ENCODE data around the gene NR3C2.

The NR3C2 gene

DNA sequence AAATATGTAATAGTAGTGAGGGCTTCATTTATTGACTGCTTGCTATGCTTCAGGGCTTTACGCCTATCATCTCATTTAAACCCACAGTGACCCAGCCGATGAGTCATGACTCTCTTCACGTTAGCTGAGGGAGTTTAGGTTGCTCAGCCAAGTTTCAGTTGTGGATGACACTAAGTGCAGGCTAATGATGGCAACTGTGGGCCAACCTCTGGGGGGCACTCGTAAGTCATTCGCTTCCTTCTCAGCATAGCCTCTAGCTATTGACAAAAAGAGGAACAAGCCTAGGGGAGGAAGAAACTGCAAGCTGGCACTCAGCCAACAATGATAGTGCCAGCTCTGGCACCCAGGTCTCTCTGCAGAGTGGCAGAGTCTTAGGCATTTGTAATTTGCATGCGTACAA, 385.3 kb downstream of the NR3C2 start:
- DNase-seq (ENCODE audit: low read depth, low spot score), result peak; percentile 36

DNA sequence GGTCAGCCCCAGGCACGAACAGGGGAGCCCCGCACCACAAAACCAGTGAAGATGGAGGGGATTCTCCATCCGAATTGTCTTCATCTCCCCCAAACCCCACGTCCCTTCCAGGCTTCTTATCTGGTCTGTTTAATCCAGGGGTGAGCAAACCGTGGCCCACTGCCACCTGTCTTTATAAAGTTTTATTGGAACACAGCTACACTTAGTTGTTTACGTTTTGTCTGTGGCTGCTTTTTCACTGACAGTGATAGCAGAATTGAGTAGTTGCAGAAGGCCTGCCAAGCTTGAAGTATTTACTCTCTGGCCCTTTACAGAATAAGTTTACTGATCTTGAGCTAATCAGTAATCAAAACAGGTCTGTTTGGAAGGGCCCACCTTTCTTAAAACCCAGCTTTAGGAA, 386.4 kb downstream of the NR3C2 start:
- no peak for DNase-seq (ENCODE audit: low read depth, low spot score)

GRCh38 chr4:148054275-148054674, 387.9 kb downstream of the NR3C2 start:
- DNase-seq (ENCODE audit: low read depth, low spot score), result no peak

DNA sequence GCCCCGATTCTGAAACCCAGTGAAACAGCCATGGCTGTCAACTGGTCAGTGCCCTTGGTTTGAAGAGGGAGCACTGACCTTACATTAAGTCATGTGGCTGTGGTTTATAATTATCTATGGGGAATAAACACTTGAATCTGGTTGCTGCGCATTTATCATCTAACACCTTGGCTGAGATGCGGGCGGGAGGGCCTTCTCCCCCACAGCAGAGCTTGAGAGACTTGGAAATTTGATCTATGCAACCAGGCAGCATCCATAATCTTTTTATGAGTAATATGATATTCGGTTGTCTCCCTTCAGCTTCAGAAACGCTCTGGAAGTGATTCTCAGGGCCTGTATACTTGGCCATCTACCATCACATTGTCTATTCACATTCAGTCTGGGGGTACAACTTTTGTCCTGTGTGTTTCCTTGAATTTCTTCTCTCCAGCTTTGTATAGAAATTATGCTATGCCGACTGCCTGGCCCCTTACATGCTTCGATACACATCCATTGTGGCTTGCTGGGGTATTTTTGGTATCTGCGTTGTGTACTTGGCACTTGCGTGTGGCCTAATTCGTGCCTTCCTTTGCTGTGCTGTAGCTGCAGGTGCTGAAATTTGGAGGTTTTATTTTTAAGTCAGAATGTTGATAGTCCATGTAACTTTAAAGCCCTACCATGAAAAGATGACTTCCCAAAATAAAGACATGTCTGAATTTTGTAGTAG, 388.8 kb downstream of the NR3C2 start:
- DNase-seq (ENCODE audit: low read depth, low spot score), result no peak

- DNase-seq (ENCODE audit: low read depth, low spot score), result no peak
Measured at GRCh38 chr4:148052448-148052847, 389.8 kb downstream of the NR3C2 start.

- no peak for DNase-seq (ENCODE audit: low read depth, low spot score)
Measured at GRCh38 chr4:148051403-148051802, 390.8 kb downstream of the NR3C2 start.

DNA sequence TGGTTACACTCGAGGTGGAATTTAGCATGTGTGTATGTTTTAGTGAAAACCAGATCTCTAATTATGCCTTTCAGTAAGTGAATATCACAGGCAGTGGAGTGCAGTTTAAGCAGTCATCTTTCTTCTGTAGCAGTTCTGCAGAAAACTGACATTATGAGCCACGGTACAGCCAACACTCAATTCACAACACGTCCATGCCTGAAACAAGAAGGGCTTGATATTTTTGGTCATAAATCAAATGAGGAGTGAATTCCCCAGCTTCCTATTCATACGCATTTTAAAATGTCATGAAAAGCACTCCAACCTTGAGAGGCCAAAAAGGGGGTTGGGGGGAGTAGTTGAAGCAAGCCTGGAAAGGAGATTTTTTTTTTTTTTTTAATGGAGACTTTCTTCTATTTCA, 393.6 kb downstream of the NR3C2 start:
- no peak for DNase-seq (ENCODE audit: low read depth, low spot score)

DNA sequence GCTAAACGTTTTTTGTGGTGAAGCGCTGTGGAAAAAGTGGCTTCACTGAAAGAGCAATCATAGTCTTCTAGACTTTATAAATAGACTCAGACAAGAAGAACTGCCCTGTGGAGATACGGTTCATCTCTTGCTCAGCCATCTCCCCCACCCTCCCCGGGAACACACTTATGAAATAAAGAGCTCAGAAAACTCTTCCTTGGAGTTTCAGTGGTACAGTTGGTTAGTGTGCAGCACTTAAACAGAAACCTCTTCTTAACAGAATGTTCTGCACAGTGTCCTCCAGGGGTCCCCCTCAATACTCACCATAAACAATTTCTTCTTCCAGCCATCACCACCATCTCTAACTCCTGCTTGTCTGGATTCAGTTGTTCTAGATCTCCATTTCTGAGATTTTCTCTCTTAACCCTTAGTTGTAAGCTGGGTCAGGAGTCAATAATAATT, 397.3 kb downstream of the NR3C2 start:
- no peak for DNase-seq (ENCODE audit: low read depth, low spot score)

DNA sequence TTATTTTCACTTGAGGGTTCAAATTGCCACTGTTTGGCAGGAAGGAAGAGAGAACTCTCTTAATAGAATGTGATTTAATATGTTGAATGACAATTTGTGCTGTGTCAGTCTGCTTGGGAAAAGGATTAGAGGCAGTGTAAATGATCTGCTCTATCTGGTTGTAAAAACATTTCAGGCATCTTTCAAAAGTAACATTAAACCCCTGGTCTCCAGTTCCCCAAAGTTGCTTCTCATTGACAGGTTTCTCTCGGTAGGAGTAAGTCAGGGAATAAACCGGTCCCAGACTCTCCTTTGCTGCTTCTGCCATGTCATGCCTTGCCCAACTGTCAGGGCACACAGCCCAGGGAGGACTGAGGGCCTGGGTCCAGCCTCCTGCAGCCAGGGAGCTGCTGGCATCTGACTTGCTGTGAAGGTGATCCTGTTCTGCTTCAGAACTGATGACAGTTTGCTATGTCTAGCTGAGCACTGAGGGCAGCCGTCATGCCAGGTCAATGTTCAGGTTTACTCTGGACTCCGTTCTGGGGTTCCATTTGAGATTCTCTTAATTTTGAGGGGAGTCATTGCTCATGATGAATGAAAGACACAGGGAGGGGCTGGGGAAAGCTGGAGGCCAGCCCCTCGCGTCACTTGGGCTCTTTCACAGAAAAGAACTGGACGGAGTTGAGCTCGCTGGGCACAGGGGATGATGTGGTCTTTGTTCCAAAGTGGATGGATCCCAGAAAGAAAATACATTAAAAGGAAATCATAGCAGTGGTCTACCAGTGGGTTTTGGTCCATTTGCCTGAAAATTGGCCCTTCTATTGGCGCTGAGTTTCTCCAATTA, 397.9 kb downstream of the NR3C2 start:
- no peak for DNase-seq (ENCODE audit: low read depth, low spot score)

- no peak for DNase-seq (ENCODE audit: low read depth, low spot score)
Measured at GRCh38 chr4:148041606-148042329, 400.4 kb downstream of the NR3C2 start.

- no peak for DNase-seq (ENCODE audit: low read depth, low spot score)
Measured at GRCh38 chr4:148034813-148035212, 407.4 kb downstream of the NR3C2 start.

DNA sequence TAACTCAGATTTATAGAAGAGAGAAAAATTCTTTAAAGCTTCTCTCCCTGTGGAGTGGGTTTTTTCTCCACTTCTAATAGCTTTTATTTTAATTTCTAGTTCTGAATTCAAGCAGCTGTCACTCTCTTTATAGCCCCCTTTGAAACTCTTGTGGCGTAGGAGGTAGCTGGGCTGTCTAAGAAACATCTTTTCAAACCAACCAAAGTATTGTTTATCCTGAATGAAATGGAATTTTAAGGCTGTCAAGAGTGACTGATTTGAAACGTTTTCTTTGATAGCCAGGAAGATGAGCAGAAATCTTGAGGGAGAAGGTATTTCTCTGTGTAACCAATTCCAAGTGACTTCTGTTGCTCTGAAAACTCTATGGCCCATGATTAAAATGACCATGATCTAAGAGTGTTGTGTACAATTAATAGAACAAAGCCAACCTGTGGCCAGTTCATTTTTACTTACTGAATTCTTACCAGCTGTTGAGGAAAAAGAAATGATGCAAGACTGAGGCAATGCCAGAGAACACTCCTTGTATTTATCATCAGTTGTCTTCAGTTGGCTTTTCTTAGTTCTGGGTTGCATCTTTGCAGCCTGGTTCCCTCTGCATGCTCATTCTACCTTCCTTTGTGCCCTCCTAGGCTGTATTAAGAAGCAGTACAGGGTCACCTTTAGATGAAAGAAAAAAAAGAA, 411.9 kb downstream of the NR3C2 start:
- no peak for DNase-seq (ENCODE audit: low read depth, low spot score)

DNA sequence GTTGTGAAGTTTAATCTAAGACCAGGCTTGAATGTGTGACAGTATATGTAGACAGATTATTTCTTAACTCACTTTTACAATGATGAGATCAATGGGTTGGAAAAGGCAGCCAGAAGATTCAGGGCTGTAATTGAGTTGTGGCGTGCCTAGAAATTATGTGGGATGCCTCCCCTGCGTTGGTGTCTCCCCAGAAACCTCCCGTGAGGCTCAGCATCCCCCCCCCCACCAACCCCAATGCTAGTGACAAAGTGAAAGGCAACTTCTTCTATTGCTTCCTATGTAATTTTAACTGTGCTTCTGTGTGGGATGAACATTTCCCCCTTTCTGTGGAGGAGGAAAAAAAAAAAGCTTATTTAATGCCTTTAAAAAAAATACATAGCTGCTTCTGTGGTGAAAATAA, 412.4 kb downstream of the NR3C2 start:
- DNase-seq (ENCODE audit: low read depth, low spot score), result no peak

All from activated CD4-positive, CD25-positive, alpha-beta regulatory T cell treated with anti-CD3 and anti-CD28 coated beads, Interleukin-2, amount 50 U/mL, for 16 hours (primary cell).